Measurements from ENCODE around the gene ZNF200.
A peak's percentile ranks its signal among the peaks of the same experiment; 100 is the strongest.
"Not testable (repeated sequence)": the region's sequence is repeated elsewhere in the genome, so short reads cannot be mapped to it uniquely, and the experiment has no call there.

ZNF200 gene, protein sequence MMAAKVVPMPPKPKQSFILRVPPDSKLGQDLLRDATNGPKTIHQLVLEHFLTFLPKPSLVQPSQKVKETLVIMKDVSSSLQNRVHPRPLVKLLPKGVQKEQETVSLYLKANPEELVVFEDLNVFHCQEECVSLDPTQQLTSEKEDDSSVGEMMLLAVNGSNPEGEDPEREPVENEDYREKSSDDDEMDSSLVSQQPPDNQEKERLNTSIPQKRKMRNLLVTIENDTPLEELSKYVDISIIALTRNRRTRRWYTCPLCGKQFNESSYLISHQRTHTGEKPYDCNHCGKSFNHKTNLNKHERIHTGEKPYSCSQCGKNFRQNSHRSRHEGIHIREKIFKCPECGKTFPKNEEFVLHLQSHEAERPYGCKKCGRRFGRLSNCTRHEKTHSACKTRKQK

DNA sequence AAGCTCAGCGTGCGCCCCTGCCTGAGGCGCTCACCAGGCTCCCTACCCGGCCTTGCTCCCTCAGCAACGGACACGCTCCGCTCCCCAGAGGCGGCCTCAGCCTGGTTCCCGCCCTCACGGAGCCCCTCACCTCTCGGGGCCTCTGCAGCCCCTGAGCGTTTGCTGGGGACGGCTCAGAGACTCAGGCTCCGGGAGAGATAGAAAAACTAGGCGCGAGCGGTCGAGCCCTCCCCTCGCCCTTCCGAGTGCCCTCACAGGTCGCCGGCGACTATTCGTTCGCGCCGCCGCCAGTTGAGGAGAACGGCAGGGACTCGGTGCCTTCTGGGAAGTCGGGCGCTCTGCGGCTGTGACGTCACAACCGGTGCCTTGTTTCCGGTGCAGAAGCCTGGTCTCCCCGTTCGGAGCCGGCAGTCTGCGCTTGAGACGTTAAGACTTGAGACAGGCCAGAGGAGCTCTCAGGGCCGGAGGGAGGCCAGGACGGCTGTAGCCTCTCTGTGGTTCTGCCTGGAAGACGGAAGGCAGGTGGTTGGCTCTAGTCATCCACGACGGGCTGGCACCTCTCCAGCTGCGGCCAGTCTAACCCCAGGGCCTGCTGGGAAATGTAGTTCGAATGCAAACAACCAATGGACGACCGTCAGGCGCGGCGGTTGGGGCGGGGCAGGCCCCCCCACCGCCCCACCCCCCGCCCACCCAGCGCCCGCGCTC lies at the start of gene ZNF200:
TSS of gene ZNF200 (minus strand) at position 302 of the 705 bp plus-strand sequence. CDS start 1,403 bp downstream, outside the sequence.
- DNase-seq: peak; percentile 94 to 97

DNA sequence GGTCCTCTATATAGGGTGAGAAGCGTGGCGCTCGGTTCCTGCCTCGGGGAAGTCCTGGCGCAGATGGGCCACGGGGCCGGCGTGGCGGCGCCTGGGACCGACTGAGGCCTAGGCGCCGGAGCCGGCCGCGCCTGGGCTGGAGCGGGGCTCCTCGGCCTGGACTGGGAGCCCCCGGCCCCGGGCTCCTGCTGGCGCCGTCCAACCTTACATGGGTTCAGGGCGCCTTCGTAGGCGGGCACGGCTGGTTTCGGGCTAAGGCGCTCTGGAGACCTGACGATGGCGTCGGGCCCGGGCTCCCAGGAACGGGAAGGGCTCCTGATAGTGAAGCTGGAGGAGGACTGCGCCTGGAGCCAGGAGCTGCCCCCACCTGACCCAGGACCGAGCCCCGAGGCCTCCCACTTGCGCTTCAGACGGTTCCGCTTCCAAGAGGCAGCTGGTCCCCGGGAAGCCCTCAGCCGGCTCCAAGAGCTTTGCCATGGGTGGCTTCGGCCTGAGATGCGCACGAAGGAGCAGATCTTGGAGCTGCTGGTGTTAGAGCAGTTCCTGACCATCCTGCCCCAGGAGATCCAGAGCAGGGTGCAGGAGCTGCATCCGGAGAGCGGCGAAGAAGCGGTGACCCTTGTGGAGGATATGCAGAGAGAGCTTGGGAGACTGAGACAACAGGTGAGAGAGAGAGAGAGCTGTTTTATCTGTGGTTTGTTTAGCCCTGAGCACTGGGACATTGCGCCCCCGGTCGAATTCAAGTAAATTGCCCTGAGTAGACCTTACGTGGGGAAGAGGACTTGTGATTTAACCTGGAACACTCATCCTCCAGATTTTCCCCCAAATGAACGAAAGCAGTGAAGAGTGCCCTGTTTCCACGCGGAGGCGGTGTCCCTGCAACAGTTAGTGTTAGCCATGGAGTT lies 48.8 kb upstream of the ZNF200 start:
- DNase-seq: no peak

DNA sequence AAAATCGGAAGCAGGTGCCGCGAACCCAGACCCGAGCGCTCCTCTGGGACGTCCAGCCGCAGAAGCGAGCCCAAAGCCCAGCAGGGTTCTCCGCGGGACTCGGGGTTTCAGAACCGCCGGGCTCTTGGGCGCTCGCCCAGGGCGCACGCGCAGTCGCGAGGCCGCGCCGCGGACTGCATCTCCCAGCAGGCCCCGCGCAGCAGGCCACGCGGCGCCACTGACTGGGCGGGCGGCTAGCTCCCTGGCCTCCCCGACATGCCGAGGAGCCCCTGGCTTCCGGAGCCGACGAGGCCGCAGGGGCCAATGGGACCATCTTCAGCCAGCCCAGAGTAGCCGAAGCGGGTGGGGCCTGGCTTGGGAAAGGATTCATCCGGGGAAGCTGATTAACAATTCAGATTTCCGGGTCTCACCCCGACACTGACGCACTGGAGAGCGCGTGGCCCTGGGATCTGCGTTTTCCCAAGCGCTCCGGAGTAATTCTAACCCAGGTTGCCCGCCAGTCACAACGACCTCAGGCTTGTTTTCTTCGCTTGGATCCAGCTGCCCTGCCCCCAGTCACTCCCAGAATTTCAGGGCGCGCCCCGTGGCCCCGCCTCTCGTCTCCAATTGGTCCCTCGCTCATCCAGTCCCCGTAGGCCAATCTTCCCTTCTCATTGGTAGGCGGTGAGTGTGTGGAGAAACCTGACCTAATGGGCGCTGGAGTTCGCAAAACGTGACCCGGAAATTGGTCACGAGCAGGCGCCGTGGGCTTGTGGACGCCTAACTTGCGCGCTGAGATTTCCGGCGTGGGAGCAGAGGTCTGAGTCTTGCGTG lies 48.0 kb upstream of the ZNF200 start, which contains the start of gene ZNF263:
TSS of gene ZNF263 (plus strand) at position 762 of the 813 bp plus-strand sequence. CDS start 328 bp downstream, outside the sequence.
- peak; percentile 97 to 98 for DNase-seq

DNA sequence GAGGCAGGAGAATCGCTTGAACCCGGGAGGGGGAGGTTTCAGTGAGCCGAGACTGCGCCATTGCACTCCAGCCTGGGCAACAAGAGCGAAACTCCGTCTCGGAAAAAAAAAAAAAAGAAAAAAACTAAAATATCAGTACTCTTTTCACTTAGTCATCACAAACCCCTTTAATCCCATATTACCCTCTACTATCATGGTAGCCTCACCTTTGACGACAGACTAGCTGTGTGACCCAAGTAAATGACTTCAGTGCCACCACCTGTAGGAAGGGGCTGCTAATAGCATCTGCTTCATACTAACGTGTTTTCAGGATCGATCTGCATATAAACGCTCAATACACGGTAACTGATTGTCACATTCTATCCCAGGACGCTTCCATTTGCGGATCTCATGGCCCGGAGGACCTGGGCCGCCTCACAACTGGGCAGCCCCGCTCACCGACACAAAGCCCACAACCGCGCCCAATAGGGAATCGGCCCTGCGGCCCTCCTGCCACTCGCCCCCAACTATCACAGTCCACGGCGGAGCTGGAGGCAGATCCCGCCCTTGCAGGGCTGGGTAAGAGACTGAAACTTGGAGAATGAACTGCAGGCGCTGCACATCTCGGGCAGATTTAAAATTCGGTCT lies 47.3 kb upstream of the ZNF200 start:
- DNase-seq: peak; percentile 73 to 80

DNA sequence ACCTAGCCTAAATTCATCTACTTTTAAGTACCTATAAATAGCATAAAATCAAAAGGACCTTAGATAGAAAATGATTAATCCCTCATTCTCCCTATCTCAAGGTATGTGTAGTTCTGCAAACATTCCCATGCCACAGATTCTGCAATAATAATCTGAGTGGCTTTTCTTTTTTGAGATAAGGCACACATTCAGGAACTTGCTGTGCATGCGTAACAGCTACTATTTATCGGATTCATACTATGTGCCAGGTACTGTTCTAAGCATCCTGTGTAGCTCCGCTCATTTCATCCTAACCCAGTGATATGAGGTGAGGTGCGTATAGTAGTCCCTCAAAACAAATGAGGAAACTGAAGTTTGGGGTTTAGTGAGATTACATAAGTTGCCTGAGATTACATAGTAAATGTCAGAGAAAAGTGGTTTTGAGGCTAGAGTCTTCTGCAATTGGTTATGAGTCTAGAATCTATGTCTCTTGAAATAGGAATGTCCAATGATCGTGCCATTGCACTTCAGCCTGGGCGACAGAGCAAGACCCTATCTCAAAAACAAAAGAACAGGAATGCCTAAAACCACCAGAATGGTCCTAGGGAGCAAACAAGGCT lies 46.4 kb upstream of the ZNF200 start:
- DNase-seq: no peak

DNA sequence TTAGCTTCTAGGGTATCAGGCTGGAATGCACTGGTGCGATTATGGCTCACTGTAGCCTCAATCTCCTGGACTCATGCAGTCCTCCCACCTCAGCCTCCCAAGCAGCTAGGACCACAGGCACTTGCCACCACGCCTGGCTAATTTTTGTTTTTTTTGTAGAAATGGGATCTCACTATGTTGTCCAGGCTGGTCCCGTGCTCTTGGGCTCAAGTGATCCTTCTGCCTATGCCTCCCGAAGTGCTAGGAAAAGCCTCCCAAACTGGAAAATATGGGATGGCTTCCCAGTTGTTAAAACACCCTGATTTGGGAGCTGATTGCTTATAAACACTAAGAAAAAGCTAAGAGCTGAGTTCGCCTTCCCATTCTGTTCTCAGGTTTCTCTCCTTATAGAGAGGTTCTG lies 41.7 kb upstream of the ZNF200 start:
- DNase-seq: no peak

DNA sequence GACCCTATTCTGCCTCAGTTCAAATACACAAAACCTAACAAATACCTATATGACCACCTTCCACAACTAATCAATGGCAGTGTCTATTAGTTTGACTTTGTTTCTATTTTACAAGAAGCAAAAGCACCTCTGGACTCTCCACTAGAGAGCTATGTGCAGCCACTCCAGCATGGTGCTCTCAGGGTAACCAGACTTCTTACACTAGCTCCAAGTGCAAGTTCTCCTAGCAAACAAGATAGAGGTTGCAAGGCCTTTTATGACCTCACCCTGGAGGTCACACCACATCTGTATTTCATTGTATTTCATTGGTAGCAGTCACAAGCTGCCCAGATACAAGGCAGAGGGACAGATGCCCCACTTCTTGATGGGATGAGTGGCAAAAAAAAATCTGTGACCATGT lies 40.0 kb upstream of the ZNF200 start:
- DNase-seq: no peak

DNA sequence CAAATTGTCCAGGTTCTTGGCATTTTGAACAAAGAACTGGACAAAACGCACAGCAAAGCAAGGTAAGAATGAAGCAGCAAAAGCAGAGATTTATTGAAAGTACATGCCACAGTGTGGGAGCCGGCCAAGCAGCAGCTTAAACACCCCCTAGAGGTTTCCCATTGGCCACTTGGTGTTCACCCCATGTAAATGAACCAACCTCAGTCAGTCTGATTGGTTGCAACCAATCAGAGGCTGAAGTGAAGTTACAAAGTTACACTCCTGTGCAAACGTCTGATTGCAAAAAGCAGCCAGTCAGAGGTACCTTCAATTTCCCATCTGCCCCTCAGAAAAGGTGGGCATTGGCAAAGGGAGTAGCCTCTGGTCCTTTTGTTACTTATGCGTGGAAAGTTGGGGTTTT lies 39.5 kb upstream of the ZNF200 start:
- no peak for DNase-seq

DNA sequence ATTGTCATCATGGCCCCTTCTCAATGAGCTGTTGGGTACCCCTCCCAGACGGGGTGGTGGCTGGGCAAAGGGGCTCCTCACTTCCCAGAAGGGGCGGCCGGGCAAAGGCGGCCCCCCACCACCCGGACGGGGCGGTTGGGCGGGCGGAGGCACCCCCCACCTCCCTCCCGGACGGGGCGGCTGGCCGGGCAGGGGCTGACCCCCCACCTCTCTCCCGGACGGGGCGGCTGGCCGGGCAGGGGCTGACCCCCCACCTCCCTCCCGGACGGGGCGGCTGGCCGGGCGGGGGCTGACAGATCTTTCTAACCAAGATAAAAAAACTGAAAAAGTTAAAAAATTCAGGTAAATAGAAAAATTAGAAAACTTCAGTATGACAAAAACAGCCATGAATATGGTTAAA lies 36.3 kb upstream of the ZNF200 start:
- not testable (repeated sequence) for DNase-seq

DNA sequence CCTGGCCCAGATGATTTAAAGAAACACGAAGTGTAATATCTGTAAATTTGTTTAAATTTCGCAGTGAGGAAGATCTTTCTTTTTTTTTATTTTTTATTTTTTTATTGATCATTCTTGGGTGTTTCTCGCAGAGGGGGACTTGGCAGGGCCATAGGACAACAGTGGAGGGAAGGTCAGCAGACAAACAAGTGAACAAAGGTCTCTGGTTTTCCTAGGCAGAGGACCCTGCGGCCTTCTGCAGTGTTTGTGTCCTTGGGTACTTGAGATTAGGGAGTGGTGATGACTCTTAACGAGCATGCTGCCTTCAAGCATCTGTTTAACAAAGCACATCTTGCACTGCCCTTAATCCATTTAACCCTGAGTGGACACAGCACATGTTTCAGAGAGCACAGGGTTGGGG lies 35.8 kb upstream of the ZNF200 start:
- DNase-seq: not testable (repeated sequence)

DNA sequence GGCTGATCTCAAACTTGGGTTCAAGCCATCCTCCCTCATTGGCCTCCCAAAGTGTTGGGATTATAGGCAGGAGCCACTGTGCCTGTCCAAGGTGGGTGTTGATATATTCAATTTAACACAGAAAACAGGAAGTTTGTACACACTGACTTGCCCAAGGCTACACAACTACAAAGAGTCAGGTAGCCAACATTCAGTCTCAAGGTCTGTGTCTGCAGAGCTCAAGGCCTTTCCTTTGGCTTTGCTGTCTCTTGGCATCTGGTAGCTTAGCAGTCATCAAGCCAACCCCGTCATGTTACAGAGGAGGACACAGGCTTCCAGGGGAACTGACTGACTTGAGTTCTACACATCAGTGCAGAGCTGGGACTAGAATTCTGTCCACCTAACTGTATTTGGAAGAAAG lies 33.3 kb upstream of the ZNF200 start:
- no peak for DNase-seq

DNA sequence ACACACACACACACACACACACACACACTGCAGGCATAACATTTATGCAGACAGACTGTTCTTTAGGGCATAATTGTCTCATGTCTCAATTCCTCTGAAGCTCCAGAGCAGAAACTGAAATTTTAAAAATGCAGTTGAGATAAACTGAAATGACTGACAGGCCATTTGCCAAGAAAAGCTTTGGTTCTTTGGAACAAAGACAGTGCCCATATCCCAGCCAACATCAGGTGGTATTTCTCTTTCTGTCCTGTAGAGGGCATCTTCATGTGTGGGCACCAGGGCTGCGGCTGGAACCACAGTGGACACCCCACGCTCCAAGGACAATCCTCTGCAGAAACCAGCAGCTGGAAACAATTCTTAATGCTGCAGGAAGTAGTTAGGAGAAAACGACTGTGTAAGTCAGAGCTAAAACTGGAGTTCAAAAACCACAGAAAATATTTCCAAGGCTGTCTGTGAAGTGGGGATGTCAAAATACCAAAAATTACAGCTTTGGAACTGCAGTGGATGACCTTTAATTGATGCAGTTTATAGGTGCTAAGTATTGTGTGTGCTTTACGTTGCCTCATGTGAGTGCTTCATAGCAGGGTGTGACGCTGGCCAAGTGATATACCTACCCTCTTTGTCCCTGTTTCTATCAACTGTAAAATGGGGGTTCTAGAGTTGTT lies 32.0 kb upstream of the ZNF200 start:
- peak in 1 of 2 experiments; percentile 36 for DNase-seq

DNA sequence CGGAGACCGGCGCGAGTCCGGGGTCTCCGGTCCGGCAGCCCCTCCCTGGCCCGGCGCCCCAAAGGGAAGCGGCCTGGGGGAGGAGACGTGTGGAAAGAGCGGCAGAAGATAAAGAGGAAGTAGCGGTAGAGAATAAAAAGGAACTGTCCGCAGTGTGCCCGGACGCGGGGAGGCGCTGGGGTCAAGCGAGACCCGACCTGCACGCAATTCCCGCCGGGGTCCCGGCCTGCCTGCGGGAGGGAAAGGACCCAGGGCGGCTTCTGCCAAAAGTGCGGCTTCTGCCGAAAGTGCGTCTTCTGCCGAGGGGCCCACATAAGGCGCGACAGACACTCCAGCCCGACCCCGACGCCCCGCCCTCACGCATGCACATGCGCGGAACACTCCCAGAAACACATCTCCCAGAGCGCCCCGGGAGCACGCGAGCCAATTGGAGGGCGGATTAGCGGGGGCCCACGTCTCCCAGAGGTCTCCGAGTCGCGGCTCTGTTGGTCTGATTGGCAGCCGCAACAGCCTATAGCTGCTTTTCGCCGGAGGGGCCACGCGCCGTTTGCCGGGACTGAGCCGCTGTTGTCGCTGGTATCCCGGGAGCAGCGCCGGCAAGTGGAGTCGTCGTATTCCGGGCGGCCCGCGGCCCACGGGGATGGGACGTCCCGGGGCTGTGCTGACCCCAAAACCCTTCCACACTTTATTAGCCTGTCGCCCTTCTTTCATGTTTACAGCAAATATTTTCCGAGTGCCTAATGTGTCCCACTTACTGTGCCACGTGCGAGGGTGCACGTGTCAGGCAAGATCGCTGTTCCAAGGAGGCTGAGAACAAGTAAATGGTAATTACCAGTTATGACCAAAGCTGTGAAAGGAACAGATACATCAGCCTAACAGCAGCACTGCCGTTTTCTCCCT lies 29.4 kb upstream of the ZNF200 start:
- peak; percentile 98 to 99 for DNase-seq

DNA sequence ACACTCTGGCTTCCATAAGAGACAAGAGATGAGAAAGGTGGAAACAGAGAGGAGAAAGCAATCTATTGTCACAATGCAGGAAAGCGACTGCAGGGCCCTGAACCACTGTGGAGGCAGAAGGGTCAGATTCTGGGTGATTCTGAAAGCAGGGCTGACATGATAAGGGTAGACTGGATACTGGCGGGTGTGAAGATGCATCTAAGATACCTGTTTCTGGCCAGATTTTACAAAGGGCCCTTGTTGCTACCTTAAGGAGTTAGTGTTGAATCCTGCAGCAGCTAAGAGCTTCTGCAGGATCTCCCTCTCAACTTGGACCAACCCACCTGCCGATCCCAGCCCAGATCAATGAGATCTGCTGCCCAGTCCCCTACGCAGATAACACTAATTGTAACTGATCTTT lies 27.6 kb upstream of the ZNF200 start:
- DNase-seq: no peak

DNA sequence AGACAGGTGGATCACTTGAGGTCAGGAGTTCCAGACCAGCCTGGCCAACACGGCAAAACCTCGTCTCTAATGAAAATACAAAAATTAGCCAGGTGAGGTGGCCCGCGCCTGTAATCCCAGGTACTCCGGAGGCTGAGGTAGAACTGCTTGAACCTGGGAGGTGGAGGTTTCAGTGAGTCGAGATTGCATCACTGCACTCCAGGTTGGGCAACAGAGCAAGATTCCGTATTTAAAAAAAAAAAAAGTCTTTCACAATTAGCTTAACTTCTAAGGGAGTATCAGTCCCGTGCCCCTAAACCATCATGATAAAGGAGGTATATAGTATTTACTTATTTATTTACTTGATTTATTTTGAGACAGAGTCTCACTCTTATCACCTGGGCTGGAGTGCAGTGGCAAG lies 24.9 kb upstream of the ZNF200 start:
- DNase-seq: no peak

DNA sequence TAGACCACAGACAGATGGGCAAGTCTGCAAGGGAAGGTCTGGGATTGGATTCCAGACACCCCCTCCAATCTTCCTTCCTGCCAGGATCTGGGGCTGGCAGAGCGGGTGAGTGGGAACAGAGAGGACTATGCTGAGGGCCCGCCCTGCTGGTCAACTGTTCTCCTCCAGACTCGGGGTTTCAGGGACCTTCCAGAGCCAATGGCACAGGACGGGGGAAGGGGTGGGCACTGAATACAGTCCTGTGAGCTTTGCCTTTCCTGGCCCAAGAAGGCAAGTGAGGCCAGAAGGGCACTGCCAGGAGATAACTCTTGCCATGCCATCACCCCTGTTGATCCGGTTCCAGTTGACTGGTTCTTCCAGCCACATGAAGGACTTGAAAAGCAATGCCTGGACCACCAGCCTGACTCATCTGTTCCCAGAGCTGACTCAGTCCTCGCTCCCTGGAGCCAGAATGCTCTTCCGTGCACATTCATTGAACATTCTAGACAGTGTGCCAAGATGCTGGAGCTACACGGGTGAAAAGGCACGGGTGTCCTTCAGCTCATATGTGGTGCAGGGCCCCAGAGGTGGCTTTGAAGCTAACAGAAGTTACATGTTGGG lies 22.0 kb upstream of the ZNF200 start:
- DNase-seq: no peak

DNA sequence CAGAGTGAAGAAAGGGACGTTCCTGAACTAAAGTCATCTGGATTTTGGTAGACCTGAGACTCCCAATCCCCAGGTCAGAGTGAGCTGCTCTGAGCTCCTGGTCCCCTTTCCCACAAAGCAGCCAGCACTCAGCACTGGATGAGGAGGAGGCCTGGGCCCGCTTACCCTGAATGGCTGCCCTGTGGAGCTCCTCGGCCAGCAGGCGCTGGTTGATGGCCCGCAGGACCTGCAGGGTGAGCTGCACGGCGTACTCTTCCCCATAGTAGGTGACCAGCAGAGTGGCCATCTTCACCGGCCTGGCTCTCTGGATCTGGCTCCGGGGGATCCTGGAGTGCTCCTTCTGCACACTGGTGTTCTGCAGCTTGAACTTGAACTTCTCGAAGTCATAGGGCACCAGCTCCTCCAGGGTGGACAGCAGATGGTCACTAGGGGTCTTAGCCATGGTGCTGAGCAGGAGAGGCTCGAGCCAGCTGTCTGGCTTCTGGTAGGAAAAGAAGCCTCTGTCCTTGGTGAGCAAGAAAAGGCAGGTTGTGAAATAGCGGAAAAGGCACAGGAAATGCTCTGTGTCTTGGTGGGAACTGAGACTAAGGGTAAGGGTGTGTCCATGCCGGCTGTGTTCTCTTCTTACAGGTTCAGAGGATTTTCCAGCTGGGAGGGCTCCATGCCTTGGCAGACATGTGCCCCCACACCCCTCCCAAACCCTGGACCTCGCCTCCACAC lies 21.3 kb upstream of the ZNF200 start, which contains the start of gene MEFV:
TSS of gene MEFV (minus strand) at position 488 of the 720 bp plus-strand sequence. CDS start at position 442, 46 bp downstream.
- no peak for DNase-seq

DNA sequence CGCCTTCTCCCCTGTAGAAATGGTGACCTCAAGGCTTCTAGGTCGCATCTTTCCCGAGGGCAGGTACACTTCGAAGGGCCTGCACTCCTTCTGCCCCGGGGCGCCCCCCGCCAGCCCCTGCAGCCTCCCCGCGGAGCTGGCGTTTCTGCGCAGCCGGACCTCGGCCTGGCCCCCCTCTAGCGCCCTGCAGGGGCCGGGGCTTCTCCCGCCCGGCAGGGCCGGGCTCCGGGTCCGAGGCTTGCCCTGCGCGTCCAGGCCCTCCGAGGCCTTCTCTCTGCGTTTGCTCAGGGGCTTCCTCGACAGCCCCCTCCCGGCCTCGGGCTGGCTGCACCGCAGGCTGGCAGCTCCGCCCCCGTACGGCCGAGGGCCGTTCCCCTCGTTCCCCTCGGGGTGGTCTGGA lies 19.4 kb upstream of the ZNF200 start:
- no peak for DNase-seq

Data from NCI-H1930 (cell line).